HL-60/S4 treated with phorbol 12-myristate 13-acetate at 8.2 ng/mL for 4 days and 3 days (cell line): ENCODE results near the gene FABP6.

ENCODE experiments used
- in situ Hi-C: fragments of 300-500 bp; cut with MboI; formaldehyde crosslinking; loops from 2 replicates; pipeline ENCODE4 v1.15.0; 2022; ENCODE audit warnings: low sequenced_read_pairs

FABP6 gene

DNA sequence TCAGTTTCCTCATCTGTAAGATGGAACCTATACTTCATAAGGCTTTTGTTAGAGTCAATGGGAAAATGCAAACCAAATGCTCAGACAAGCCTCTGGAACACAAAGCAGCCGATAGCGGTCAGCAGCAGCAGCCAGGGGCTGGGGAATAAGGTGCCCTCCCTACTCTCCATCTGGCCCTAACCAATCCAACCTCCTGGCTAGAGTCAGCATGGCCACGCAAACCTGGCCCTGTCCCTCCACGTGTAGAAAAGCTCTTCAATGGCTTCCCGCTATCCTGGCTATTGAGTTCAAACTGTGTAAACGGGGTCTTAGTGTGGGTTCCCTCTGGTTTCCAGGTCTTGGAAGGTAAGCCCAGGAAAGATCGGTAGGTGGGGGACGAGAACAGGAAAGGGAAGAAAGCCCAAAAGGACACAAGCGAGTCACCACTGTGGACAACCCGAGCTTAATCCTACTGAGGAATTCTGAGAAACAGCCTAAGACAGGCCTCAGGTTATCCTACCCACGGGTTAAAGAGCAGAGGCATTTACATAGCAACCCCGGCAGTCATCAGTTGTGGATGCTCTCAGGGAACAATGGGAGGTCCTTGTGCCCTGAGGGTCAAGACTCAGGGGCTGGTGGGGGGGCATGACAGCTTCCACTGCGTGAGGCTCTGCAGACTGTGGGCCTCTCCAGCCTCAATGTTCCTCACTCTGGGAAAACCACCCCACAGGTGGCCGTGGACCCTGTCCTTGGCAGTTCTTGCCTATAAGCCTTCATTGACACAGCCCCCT is 30.9 kb downstream of the FABP6 start:
- in situ Hi-C loops, result no loop called here

DNA sequence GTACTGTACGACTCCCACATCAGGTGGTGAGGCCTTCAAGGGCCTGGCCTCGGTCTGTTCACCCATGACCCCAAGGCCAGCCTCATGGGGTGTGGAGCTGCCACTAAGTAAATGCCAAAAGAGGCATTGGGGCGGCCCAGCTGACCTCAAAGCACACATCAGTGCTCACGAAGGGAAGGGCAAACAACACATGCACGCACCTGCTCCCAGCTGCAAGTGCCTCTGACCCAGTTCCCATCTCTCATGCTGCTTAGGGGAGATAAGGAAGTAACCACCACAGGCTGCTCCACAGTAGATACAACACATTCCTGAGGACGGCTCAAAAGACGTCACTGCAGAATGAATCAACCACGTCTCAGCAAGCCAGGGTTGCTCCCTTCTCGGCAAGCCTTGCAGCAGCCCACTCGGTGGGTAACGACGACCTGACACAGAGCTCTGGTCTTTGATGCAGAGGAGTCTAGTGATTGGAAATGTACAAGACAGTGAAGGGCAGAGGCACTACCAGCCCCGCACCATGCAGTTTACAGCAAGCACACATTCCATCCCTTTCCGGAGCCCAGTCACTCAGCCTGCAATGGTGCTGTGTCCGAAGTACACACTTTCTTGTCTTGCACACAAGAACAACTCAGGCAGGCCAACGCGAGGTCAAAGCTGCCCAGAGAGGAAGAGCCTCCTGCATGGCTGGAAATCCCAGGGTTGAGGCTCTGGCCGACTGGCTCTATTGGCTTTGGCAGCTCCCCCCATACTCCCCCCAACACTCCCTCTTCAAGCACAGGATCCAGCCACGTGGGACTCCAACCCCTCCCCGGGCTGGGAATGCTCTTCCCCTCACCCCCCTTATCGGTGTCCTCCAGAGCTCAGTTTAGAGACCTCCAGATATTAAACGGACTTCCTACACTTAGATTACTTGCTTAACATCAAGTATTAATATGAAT is 31.8 kb downstream of the FABP6 start:
- in situ Hi-C loops, result no loop called here

DNA sequence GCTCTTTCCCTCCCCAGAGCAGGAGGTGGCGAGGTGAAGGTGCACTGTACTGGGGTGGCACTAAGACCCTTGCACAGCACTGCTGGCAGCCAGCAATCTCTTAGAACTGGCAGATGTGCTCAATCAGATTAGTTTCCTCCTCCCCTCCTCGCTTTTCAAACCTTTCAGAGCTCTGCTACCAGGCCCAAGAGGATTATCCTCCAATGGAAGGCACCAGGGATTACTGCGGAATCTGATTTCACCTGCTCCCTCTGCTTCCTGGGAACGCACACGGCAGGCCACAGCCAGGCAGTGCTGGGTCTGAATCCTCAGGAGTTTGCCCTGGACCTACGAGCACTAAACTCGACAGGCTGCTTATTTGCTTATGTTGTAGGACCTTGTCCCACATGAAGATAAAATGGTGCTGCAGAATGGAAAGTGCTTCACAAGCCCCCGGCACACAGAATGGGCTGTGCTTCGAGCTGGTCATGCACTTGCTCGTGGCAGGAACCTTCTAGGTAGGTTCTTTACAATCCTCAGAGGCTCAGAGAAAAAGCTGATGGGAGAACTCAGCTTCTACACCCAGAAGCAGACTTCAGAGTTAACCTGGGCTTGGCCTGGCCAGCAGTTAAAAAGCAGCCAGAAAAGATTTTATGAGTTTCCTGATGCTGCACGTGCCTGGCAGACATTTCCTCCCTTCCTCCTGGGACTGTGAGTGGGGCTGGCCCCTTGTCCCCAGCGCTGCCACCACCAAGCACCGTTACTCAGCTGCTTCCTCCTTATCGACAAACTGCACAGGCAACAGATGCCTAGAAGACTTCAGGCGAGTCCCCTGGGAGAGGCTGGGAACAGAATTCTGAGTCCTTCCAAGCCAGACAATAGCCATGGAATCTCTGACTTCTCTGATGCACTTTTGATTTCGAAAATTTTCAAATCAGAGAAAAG is 33.1 kb downstream of the FABP6 start:
- in situ Hi-C loops, result no loop called here

DNA sequence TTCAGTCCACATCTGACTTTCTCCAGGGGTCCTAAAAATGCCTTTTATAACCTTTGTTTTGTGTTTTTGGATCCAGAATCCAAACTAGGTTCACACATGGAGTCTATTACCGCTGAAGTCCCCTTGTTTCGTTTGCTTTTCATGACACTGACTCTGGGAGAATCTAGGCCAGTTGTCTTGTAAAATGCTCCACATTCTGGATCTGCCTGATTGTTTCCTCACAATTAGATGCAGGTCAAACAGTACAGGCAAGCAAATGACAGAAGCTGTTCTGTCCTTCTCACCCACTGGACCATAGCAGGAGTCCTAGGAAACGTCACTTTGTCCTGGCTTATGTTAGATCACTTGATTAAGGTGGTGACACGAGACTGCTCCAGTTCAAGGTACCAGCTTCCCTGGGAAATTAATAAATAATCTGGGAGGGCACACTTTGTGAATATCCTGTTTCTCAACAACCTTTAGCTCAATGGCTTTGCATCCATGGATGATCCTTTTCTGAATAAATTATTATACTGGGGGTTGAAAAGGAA is 34.1 kb downstream of the FABP6 start:
- in situ Hi-C loops, result no loop called here

DNA sequence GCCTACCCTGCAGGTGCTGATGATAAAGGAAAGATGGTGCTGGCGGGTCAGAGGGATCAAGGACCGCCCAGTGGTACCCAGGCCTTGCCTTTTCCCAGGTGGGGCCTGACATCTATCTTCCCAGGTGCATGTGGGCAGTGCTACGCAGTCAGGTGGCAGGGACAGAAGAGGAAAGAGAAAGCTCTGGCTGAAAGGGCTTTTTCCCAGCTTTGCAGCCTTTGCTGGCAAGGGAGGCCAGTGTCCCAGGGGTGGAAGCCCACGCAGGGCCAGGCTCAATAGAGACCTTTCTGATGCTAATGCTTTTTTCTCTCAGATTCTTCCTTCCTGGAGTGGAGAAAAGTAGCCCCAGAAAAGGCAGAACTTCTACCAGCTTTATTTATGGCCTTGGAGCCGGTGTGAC is 36.7 kb downstream of the FABP6 start:
- in situ Hi-C loops, result no loop called here

DNA sequence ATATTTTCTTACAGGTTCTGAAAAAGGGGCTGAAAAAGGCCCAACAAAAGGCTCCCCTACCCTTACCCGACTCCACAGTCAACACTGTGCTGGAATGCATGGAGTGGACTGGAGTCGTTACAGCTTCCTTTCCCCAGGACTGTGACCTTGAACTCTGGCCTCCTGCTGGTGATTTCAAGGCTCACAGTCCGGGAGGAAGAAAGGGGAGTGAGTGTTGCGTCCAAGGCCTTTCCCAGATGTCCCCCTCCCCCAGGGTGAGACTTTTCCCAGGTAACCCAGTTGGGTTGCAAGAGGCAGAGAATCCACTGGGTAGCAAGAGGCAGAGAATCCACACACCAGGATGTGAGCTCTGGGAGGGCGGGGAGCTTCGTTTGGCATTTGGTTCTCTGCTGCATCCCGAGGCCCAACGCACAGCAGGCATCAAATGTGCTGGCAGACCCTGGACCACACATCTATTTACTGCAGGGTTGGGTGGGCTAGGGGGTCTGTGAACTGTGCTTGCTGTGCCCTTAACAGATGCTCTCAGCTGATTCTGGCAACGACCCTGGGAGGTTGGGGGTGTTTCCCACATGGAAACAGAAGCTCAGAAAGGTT is 37.5 kb downstream of the FABP6 start:
- in situ Hi-C loops, result no loop called here

DNA sequence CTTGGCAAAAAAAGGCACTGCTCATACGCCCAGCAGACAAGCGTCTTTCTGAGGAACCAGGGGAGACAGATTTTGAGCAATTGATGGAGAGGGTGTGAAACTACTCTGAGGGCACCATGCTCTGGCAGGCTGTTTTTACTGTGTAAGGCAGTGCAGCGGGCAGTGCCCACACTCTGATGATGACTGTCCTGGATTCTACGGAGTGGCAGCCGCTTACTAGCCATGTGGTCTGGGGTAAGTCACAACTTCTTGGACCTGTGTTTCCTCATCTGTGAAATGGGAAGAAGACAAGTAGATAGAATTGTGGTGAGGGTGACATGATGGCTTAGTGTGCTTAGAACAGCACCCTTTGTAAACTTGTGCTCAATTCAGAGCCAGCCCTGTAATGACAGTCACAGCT is 38.8 kb downstream of the FABP6 start:
- in situ Hi-C loops, result no loop called here

DNA sequence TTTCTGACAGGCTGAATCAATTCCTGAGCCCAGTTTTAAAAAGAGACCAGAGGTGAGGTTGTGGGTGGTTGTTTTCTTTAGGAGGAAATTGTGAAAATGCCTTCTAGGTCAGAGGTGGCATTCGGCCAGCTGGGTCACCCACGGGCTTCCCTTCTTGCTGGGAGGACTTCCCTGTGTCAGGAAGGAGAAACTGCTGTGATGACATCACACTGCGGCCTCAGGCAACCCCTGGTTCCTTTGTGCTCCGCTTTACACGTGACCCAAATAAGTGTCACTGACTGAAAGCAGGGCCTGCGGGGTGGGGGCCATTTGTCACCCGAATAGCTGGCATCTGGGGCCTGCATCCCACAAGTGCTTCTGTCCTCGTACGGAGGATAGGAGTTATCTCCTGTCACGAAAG is 39.7 kb downstream of the FABP6 start:
- in situ Hi-C loops, result no loop called here

DNA sequence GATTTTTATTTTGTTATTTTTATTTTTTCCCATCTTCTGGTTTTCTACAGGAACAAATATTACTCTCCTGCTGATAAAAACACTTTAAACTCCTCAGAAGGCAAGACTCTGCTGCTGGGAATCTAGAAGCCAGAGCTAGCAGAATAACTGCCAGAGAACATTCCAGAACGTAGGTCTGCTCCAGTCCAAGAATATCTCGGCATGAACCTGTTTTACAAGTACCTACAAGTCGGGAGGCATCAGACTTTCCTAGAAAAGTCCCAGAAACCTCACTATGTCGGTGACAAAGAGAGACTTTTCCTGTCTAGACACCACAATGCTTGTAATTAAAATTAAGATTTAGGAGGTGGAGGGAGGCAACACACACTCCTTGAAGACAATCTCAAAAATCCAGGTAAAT is 41.4 kb downstream of the FABP6 start:
- in situ Hi-C loops, result no loop called here

DNA sequence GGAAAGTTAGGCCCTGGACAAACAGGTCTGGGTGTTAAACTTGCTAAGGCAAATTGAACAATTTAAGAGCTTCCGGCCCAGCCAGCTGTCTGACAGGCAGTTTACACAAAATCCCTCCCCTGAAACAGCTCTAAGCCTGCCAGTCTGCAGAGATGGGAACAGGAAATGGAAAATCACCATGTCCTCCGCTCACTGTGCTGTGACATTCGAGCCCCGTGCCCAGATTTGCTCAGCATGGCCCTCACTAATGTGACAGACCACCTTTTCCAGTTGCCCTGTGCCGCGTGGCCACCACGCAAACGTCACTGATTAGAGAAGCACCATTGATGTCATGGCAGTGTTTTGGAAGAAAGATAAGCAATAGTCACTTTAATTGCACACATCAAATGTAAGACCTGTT is 42.1 kb downstream of the FABP6 start:
- in situ Hi-C loops, result no loop called here

DNA sequence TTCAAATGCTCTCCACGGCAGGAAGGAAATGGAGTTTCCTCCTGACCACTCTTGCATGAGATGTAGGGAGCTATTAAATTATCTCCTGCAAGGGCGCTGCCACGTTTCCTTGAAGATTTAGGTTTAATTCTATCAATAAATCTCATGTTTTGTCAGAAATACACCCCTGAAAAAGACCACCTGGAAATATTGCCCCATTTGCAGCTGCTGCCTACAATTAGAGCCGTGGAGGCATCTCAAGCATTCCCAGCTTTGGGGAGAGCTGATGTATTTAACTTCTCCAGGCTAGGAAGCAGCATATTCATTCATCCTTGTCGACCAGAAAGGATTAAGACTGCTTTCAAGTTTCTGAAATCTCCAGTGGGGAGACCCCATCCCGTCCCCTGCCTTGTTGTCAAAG is 42.5 kb downstream of the FABP6 start:
- in situ Hi-C loops, result no loop called here

DNA sequence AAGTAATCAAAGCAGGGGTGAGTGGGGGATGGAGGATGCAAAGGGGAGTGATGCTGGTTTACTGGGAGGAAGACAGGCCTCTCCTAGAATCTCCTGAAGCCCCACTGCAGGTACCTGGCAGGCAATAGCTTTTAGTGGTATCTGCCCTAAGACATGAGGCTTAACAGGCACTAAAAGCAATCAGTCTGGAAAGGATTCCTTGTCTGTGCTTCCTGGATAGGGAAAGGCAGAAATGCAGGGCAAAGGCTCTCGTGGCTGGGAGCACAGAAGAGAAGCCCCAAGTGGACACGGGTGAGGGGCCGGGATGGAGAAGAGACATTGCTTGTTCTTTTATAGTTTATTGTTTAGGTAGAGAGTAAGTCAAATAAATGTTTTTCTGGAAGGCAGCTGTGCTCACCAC is 43.0 kb downstream of the FABP6 start:
- in situ Hi-C loops, result no loop called here

DNA sequence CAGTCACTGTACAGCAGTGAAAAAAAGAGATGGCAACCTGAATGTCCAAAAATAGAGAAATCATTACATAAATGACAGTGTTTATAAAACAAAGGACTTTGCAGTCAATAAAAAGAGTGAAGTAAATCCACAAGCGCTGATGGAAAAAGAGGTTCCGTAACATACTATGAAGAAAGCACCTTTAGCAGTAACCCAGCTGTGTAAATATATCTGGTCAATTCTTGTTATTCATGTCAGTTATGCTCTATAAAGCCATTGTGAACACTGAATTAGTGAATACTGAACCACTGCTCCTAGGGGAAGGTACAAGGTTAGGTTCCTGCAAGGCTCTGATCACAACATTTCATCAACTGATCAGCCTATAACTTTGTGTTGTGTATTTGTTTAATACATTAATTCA is 43.6 kb downstream of the FABP6 start:
- in situ Hi-C loops, result no loop called here

DNA sequence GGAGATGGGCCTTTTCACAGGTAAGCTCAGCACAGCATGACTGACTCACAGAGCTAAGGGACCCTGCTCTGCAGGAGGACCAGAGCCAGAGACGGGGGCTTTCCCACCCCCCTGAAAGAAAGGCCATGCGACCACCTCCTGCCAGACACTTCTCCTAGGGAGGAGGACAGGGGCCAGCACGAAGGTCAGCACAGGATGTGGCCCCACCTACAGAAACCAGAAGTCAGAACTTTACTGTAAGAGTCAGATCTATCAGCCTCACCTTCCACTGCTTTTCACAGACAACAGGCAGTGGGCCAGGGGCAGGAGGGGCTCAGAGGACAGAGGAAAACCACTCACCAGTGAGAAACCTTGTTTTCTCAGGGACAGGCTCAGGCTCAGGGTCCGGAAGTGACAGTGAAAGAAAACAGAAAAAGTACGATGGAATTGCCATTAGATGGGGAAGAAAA is 45.2 kb downstream of the FABP6 start:
- in situ Hi-C loops, result no loop called here

DNA sequence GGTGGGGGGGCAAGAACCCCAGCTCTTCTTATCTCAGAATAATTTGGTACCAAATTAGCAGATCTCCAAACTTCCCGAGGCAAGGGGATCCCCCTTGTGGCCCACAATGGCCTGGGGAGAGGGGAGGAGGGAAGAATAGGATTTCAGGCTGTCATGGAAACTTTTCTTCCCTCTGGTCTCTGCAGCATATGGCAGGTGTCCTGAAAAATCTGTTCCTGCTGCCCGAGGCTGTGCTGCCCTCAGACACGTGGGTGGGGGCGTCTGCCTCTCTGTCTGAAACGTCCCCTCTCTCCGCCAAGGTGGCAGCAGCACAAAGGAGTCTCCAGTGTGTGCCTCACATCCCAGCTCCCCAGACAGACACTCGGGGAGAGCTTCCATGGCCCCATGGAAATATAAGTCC is 49.0 kb downstream of the FABP6 start:
- in situ Hi-C loops, result no loop called here

DNA sequence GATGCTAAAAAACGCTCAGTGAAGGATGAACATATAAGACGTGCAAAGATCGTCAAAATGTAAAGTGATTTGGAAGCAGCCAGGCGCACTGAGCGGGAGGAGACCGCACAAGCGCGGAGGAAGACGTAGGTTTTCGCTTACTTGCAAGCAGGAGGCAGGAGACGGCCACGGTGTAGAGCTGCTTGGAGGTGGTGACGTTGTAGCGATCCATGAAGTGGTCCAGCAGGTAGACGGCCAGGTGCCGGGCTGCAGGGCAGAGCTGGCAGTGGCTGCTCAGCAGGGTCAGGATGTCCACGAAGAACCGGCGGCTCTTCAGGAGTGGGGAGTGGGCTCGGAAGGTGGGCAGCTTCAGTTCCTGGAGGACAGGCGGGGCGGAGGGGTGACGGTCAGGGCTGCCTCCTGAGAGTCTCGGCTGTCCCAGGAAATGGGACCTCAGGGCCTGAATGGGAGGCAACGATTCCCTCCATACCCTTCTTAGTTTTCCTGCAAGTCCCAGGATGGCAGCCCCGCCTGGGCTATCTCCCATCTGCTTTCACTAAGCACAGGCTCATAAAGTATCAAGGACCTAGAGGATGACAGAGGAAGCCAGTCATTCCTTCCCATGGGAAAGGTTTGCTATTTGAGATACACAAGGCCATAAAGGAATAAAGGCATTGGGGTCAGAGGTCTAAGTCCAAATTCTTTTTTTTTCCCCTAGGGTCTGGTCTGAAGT is 51.2 kb downstream of the FABP6 start:
- in situ Hi-C loops, result loop anchor here (10.0 kb wide), 1 partner anchor 66 kb away; no protein-coding TSS in a partner anchor

DNA sequence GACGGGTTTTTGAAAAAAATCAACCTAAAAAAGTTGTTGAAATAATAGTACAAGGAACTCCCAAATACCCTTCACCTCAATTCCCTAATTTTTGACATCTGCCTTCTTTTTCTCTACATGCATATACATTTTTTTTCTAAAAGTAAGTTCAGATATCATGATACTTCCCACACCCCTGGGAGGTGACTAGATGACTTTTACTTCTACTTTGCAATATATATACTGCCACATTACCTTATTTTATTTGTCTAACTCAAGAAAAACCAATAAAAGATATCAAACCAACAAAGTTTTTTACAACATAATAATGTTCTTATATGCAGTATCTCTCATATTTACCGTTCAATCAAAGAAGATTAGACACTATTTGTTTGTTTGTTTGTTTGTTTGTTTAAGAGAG is 52.0 kb downstream of the FABP6 start:
- in situ Hi-C loops, result loop anchor here (10.0 kb wide), 1 partner anchor 66 kb away; no protein-coding TSS in a partner anchor

DNA sequence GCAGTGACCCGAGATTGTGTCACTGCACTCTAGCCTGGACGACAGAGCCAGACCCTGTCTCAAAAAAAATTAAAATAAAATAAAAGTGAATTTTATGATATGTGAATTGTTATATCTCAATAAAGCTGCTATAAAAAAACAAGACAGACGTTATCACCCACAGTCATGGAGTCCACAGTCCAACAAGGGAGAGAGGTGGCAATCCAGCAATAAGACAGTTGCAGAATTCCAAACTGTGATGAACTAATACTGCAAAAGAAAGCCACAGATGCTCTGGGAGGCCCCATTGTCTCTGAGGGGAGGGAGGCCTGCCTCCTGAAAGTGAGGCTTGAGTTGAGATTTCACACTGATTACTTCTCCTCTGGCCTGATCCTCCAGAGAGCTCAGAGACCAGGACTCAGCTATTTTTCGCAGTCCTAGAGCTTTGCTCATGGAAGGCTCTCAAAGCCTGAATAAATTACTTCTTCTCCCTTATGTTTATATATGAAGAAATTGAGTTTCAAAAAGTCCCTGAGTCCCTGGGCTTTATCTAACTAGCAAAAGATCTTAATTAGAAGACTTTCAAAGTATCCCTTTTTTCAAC is 55.1 kb downstream of the FABP6 start:
- in situ Hi-C loops, result loop anchor here (10.0 kb wide), 1 partner anchor 70 kb away; no protein-coding TSS in a partner anchor

DNA sequence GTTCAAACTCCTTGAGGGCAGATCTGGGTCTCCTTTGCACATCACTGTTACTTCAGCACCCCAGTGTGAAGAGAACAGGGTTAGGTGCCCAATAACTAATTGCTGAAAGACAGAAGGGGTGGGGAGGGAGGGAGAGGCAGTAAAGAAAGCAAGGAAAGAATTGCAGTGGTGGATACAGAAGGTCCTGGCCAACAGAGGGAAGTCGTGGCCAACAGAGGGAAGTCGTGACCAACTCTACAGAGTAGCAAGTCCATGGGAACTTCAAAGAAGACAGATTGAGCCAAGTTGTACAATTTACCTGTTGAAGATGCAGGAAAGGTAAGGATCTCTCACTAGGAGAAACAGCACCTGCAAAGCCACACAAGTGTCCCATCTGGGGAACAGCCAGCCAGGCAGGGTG is 56.0 kb downstream of the FABP6 start:
- in situ Hi-C loops, result loop anchor here (10.0 kb wide), 1 partner anchor 71 kb away; no protein-coding TSS in a partner anchor
